Spleen (tissue), 7 donors: Measurements from ENCODE around the gene LSM7.

ENCODE experiments used
- POLR2A ChIP-seq, 3 donors: fragments of 450-650 bp; IDR thresholded peaks; one replicate each; pipeline ENCODE4 v1.5.1; 2017; ENCODE audit warnings: antibody characterized with exemption in 3 of 3, mild to moderate bottlenecking in 1 of 3
- POLR2AphosphoS5 ChIP-seq, 3 donors: sonication (generic); formaldehyde crosslinking; IDR thresholded peaks; one replicate each; pipeline ENCODE4 v1.5.1; 2017; ENCODE audit warnings: antibody characterized with exemption in 3 of 3
- TF ChIP-seq, protein P1 (sequence below), 11 experiments: fragments of 200-600 bp in 7 of 11; fragments of 450-650 bp in 4 of 11; sonication (generic) in 4 of 11; IDR thresholded peaks in 8 of 11; conservative IDR thresholded peaks in 3 of 11; 1 replicate in 7 of 11; 2 replicates in 4 of 11; pipeline versions ENCODE4 v1.4.0 to v1.8.0; 2016 to 2021; ENCODE audit warnings: antibody characterized with exemption in 11 of 11, inconsistent platforms in 4 of 11, mild to moderate bottlenecking in 1 of 11
- donor health status: DM: no; HTN: no; CAD: no; lungs with moderate emphysema.
- donor health status: DM: no; HTN: no; CAD: no.
- donor health status: DM: no; HTN: no; CAD: no.

DNA sequence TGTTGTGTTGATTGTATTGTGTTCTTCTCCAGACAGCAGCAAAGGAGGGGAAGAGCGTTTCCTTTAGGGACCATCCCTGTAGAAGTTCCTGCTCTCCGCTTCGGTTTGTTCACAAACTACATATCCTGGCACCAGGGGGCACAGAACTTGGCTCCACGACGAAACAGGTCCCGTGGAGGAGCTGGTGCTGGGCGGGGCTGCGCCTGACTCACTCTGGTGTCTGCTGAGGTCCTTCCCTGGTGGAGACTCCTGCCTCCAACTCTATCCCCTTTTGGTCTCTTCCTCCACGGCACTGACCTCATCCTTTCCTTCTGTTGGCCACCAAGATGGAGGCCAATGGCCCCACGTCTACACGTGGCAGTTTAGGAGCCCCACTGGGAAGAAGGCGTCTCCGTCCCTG, 46.4 kb upstream of the LSM7 start:
- TF ChIP-seq, protein P1, sequence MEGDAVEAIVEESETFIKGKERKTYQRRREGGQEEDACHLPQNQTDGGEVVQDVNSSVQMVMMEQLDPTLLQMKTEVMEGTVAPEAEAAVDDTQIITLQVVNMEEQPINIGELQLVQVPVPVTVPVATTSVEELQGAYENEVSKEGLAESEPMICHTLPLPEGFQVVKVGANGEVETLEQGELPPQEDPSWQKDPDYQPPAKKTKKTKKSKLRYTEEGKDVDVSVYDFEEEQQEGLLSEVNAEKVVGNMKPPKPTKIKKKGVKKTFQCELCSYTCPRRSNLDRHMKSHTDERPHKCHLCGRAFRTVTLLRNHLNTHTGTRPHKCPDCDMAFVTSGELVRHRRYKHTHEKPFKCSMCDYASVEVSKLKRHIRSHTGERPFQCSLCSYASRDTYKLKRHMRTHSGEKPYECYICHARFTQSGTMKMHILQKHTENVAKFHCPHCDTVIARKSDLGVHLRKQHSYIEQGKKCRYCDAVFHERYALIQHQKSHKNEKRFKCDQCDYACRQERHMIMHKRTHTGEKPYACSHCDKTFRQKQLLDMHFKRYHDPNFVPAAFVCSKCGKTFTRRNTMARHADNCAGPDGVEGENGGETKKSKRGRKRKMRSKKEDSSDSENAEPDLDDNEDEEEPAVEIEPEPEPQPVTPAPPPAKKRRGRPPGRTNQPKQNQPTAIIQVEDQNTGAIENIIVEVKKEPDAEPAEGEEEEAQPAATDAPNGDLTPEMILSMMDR (IDR thresholded peaks at IDR 0.05 in 8 of 11, conservative IDR thresholded peaks at IDR 0.05 in 3 of 11) = no peak
- TF ChIP-seq POLR2AphosphoS5 (IDR thresholded peaks at IDR 0.05) (no peak), POLR2A (IDR thresholded peaks at IDR 0.05) (no peak)
